GM12891 (cell line): ENCODE data around the gene ST8SIA2.

Experiments
- PAX5 ChIP-seq: IDR thresholded peaks from 2 replicates; pipeline ENCODE4 v1.6.1; 2011; ENCODE audit warnings: low read length, moderate library complexity, mild to moderate bottlenecking; ENCODE audit not compliant: insufficient read depth, severe bottlenecking
- POLR2A ChIP-seq: IDR thresholded peaks from 2 replicates; pipeline ENCODE4 v1.6.1; 2011; ENCODE audit warnings: low read depth, low read length, control low read depth
- POLR2AphosphoS5 ChIP-seq: IDR thresholded peaks from 2 replicates; pipeline ENCODE4 v1.6.1; 2011; ENCODE audit warnings: low read depth, low read length, control low read depth
- POU2F2 ChIP-seq: IDR thresholded peaks from 2 replicates; pipeline ENCODE4 v1.6.1; 2011; ENCODE audit warnings: low read depth, mild to moderate bottlenecking, control low read depth, low read length, moderate library complexity
- SPI1 ChIP-seq: IDR thresholded peaks from 2 replicates; pipeline ENCODE4 v1.6.1; 2011; ENCODE audit warnings: low read depth, low read length, control low read depth
- TAF1 ChIP-seq: IDR thresholded peaks from 2 replicates; pipeline ENCODE4 v1.6.1; 2011; ENCODE audit warnings: low read depth, low read length, control low read depth

GRCh38 chr15:92343924-92344643 is 49.6 kb upstream of the ST8SIA2 start:
- TF ChIP-seq POLR2A (no peak), SPI1 (no peak), TAF1 (no peak), POLR2AphosphoS5 (no peak), POU2F2 (no peak), PAX5 (no peak)
